Astrocyte (in vitro differentiated cells and primary cell): ENCODE results near the gene LCE3B. TPM values are rescaled to one million over a fixed set of nuclear protein-coding genes. Genes with fewer than 3 reads are reported as not detected.
A peak's percentile ranks its signal among the peaks of the same experiment; 100 is the strongest.
"Not testable (repeated sequence)": the region's sequence is repeated elsewhere in the genome, so short reads cannot be mapped to it uniquely, and the experiment has no call there.

Experiments used
- DNase-seq: peaks from one replicate; pipeline ENCODE4 v3.0.0-alpha.2; 2010; ENCODE audit warnings: low read depth
- FAIRE-seq: peaks from 2 replicates; lab custom pipeline; 2011; peaks lifted over from hg19 to GRCh38; lab: Jason Lieb, UNC
- H2AFZ ChIP-seq: 2 replicates; pipeline ENCODE4 v1.6.0; 2012; ENCODE audit warnings: low read depth, low read length, inconsistent platforms
- H3K27ac ChIP-seq: 2 replicates; pipeline ENCODE4 v1.5.1; 2011; ENCODE audit warnings: low read depth, low read length, inconsistent platforms
- H3K27me3 ChIP-seq: 2 replicates; pipeline ENCODE4 v1.6.0; 2011; ENCODE audit warnings: low read length, inconsistent platforms; ENCODE audit not compliant: insufficient read depth
- H3K36me3 ChIP-seq: 2 replicates; pipeline ENCODE4 v1.5.1; 2011; ENCODE audit warnings: low read length, inconsistent platforms; ENCODE audit not compliant: insufficient read depth
- H3K4me1 ChIP-seq: 2 replicates; pipeline ENCODE4 v1.5.1; 2011; ENCODE audit warnings: low read length, inconsistent platforms; ENCODE audit not compliant: insufficient read depth
- H3K4me2 ChIP-seq: 2 replicates; pipeline ENCODE4 v1.6.0; 2012; ENCODE audit warnings: low read length, inconsistent platforms
- H3K4me3 ChIP-seq: 2 replicates; pipeline ENCODE4 v1.5.1; 2011; ENCODE audit warnings: low read depth, mild to moderate bottlenecking, low read length, inconsistent platforms; ENCODE audit not compliant: insufficient read depth
- H3K79me2 ChIP-seq: 2 replicates; pipeline ENCODE4 v1.6.0; 2012; ENCODE audit warnings: mild to moderate bottlenecking, low read length, inconsistent platforms; ENCODE audit not compliant: insufficient read depth
- H3K9ac ChIP-seq: 2 replicates; pipeline ENCODE4 v1.6.0; 2012; ENCODE audit warnings: mild to moderate bottlenecking, low read length, inconsistent platforms
- H3K9me3 ChIP-seq: 2 replicates; pipeline ENCODE4 v1.5.1; 2012; ENCODE audit warnings: low read depth, mild to moderate bottlenecking, low read length, inconsistent platforms; ENCODE audit not compliant: insufficient read depth
- H4K20me1 ChIP-seq: 2 replicates; pipeline ENCODE4 v1.6.0; 2012; ENCODE audit warnings: low read length, inconsistent platforms; ENCODE audit not compliant: insufficient read depth
- H3K27ac Mint-ChIP-seq: one replicate; pipeline ENCODE4 v1.8.0; 2021; ENCODE audit warnings: mild to moderate bottlenecking, mixed read lengths; ENCODE audit not compliant: unreplicated experiment
- H3K27me3 Mint-ChIP-seq: one replicate; pipeline ENCODE4 v1.8.0; 2021; ENCODE audit warnings: low read depth, mixed read lengths; ENCODE audit not compliant: unreplicated experiment
- H3K36me3 Mint-ChIP-seq: one replicate; pipeline ENCODE4 v1.8.0; 2021; ENCODE audit warnings: low read depth, mixed read lengths; ENCODE audit not compliant: unreplicated experiment
- H3K4me1 Mint-ChIP-seq: one replicate; pipeline ENCODE4 v1.8.0; 2021; ENCODE audit warnings: low read depth, mixed read lengths; ENCODE audit not compliant: unreplicated experiment
- H3K4me3 Mint-ChIP-seq: one replicate; pipeline ENCODE4 v1.8.0; 2021; ENCODE audit warnings: mild to moderate bottlenecking, moderate library complexity, mixed read lengths; ENCODE audit not compliant: unreplicated experiment
- H3K9me3 Mint-ChIP-seq: one replicate; pipeline ENCODE4 v1.8.0; 2021; ENCODE audit warnings: mild to moderate bottlenecking, mixed read lengths; ENCODE audit not compliant: unreplicated experiment
- EZH2 ChIP-seq: IDR thresholded peaks from 2 replicates; pipeline ENCODE4 v1.6.1; 2012; ENCODE audit warnings: mild to moderate bottlenecking, low read length, inconsistent platforms; ENCODE audit not compliant: insufficient read depth
- total RNA-seq: library from RNA; stranded (reverse); gene quantifications from 2 replicates; pipeline ENCODE4 v1.2.1, GENCODE V29; 2021
- TF ChIP-seq, protein P1 (sequence below): IDR thresholded peaks from 2 replicates; pipeline ENCODE4 v1.5.1; 2011; ENCODE audit warnings: low read depth, mild to moderate bottlenecking, inconsistent platforms, low read length, moderate library complexity; ENCODE audit not compliant: insufficient read depth

The LCE3B gene
- total RNA-seq, 1 donor from 2014 or later = not detected

DNA sequence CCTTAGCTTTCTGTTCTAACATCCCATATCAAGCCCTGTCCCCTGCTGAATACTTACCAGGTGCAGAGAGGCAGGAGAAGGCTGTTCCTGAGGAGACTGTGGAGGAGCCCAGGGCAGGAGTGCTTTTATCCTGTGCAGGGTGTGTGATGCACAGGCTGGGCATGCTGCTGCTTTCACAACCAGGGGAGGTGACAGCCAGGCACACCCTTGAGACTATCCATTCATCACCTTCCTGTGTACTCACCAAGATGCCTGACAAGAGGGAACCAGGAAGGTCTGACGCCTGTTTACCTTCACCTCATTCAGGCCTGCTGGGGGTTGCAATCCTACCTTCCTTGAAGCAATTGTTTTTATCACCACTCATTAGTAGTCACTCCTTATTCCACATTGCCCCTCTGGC, 46.9 kb upstream of the LCE3B start, which contains the start of gene LCE3E:
TSS of gene LCE3E (minus strand) at position 100 of the 400 bp plus-strand sequence. CDS start 572 bp downstream, outside the sequence.
- Mint-ChIP-seq H3K9me3 (no peaks in the 10 kb centered on the region), H3K27ac (no peak within 1 kb of the TSS), H3K36me3 (no peaks in the 10 kb centered on the region), H3K4me3 (no peak within 1 kb of the TSS), H3K4me1 (no peaks in the 10 kb centered on the region), H3K27me3 (no peaks in the 10 kb centered on the region)
- DNase-seq = no peak
- no peaks in the 10 kb centered on the region for H3K27me3 ChIP-seq
- H3K79me2 ChIP-seq = no peaks in the 10 kb centered on the region
- H4K20me1 ChIP-seq = no peaks in the 10 kb centered on the region
- TF ChIP-seq EZH2 = no peak
- TF ChIP-seq, protein P1, sequence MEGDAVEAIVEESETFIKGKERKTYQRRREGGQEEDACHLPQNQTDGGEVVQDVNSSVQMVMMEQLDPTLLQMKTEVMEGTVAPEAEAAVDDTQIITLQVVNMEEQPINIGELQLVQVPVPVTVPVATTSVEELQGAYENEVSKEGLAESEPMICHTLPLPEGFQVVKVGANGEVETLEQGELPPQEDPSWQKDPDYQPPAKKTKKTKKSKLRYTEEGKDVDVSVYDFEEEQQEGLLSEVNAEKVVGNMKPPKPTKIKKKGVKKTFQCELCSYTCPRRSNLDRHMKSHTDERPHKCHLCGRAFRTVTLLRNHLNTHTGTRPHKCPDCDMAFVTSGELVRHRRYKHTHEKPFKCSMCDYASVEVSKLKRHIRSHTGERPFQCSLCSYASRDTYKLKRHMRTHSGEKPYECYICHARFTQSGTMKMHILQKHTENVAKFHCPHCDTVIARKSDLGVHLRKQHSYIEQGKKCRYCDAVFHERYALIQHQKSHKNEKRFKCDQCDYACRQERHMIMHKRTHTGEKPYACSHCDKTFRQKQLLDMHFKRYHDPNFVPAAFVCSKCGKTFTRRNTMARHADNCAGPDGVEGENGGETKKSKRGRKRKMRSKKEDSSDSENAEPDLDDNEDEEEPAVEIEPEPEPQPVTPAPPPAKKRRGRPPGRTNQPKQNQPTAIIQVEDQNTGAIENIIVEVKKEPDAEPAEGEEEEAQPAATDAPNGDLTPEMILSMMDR = no peak
- no peak within 1 kb of the TSS for H3K4me2 ChIP-seq
- no peaks in the 10 kb centered on the region for H3K36me3 ChIP-seq
- FAIRE-seq = no peak
- H3K4me1 ChIP-seq = no peaks in the 10 kb centered on the region
- H2AFZ ChIP-seq = no peak within 1 kb of the TSS
- H3K27ac ChIP-seq = no peak within 1 kb of the TSS
- H3K4me3 ChIP-seq = no peak within 1 kb of the TSS
- H3K9me3 ChIP-seq = peaks cover 4% of the 10 kb centered on the region
- H3K9ac ChIP-seq = no peak within 1 kb of the TSS

DNA sequence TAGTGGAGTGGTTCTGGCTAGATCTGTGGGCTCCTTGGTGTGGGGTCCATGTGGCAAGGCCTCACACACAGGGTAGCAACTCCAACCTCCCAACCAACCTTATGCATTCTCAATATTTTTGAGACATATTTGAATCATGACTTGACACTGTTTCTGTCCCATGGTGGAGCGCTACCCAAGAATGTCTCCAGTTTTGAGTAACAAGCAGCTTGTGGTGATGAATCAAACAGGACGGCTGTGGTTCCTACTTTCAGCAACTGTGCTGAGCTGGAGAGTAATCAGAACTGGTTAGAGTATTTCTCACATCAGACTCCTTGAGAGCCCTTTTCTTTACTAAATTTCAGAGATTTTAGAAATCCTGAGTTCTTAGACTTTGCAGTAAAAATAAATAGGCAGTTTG, 36.4 kb upstream of the LCE3B start:
- H3K4me1 Mint-ChIP-seq = peaks cover 8% of the 10 kb centered on the region
- H3K36me3 Mint-ChIP-seq = no peaks in the 10 kb centered on the region
- Histone ChIP-seq H2AFZ (no peak overlapping the region), H3K4me2 (no peak overlapping the region), H3K4me3 (no peak overlapping the region), H3K4me1 (no peaks in the 10 kb centered on the region), H3K9me3 (no peaks in the 10 kb centered on the region), H3K9ac (no peak overlapping the region), H3K79me2 (no peaks in the 10 kb centered on the region), H3K27ac (no peak overlapping the region), H3K36me3 (no peaks in the 10 kb centered on the region), H4K20me1 (no peaks in the 10 kb centered on the region), H3K27me3 (no peaks in the 10 kb centered on the region)
- peaks cover 4% of the 10 kb centered on the region for H3K27me3 Mint-ChIP-seq
- DNase-seq (no peak), FAIRE-seq (no peak)
- TF ChIP-seq EZH2 = no peak
- TF ChIP-seq, protein P1 = no peak
- no peak overlapping the region for H3K4me3 Mint-ChIP-seq
- H3K27ac Mint-ChIP-seq = peak overlapping the region; percentile 29
- no peaks in the 10 kb centered on the region for H3K9me3 Mint-ChIP-seq

DNA sequence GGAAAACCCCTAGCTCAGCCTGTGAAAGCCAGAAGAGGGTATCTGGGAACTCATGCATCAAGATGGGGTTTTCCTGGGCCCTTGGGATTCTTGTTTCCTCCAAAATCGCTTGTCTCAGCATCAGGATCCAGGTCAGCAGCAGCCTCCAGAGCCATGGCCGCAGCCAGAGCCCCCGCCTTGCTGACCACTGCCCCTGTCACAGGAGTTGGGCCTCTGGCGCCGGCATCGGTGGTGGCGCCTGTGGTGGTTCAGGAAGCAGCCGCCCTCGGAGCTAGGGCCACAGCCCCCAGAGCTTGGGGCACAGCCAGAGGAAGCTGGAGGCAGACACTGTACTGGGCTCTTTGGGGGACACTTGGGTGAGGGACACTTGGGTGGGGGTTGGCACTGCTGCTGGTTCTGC, 34.1 kb upstream of the LCE3B start:
- H3K27ac Mint-ChIP-seq, H3K4me3 ChIP-seq, H3K79me2 ChIP-seq, H3K4me1 Mint-ChIP-seq, H3K27me3 Mint-ChIP-seq, H3K36me3 ChIP-seq, H3K4me1 ChIP-seq, DNase-seq, FAIRE-seq, H3K27ac ChIP-seq, H3K9me3 ChIP-seq, H3K27me3 ChIP-seq, H2AFZ ChIP-seq, H3K9ac ChIP-seq, H3K4me3 Mint-ChIP-seq, H3K4me2 ChIP-seq, H4K20me1 ChIP-seq, H3K36me3 Mint-ChIP-seq, H3K9me3 Mint-ChIP-seq: not testable (repeated sequence)
